Skeletal muscle tissue (tissue), 4 donors: ENCODE measurements around the gene RET. TPM values are rescaled to one million over a fixed set of nuclear protein-coding genes. Genes with fewer than 3 reads are reported as not detected.
A peak's percentile ranks its signal among the peaks of the same experiment; 100 is the strongest.
"Not testable (repeated sequence)": the region's sequence is repeated elsewhere in the genome, so short reads cannot be mapped to it uniquely, and the experiment has no call there.

Experiments
- H3K27ac ChIP-seq: one replicate; pipeline ENCODE4 v1.7.0; 2013; ENCODE audit warnings: mild to moderate bottlenecking, low read depth, low read length, inconsistent platforms
- H3K27me3 ChIP-seq, 3 donors: one replicate each; pipeline ENCODE4 v1.7.0; 2013; ENCODE audit warnings: low read length in 3 of 3; ENCODE audit not compliant: control insufficient read depth in 3 of 3, insufficient read depth in 3 of 3
- H3K36me3 ChIP-seq, 3 donors: one replicate each; pipeline ENCODE4 v1.7.0; 2013; ENCODE audit warnings: low read length in 3 of 3; ENCODE audit not compliant: control insufficient read depth in 3 of 3, insufficient read depth in 3 of 3
- H3K4me1 ChIP-seq, 3 donors: one replicate each; pipeline ENCODE4 v1.7.0; 2013; ENCODE audit warnings: low read length in 3 of 3, mild to moderate bottlenecking in 3 of 3; ENCODE audit not compliant: control insufficient read depth in 3 of 3, insufficient read depth in 3 of 3
- H3K4me3 ChIP-seq, 3 donors: one replicate each; pipeline ENCODE4 v1.7.0; 2013; ENCODE audit warnings: low read length in 3 of 3
- H3K9ac ChIP-seq, 3 donors: one replicate each; pipeline ENCODE4 v1.7.0; 2013; ENCODE audit warnings: low read length in 3 of 3, mild to moderate bottlenecking in 3 of 3, moderate library complexity in 2 of 3, low read depth in 1 of 3
- H3K9me3 ChIP-seq, 3 donors: one replicate each; pipeline ENCODE4 v1.7.0; 2013; ENCODE audit warnings: low read length in 3 of 3; ENCODE audit not compliant: control insufficient read depth in 3 of 3
- total RNA-seq: library from RNA; depleted of rRNA; stranded (reverse); fragments of >200 nt; gene quantifications from one replicate; pipeline ENCODE4 v1.2.3, GENCODE V29; 2014
- donor health status: Osteomylitis.

RET gene
- total RNA-seq, 1 donor from 2014 or later = 1.6 TPM

GRCh38 chr10:43136995-43137716 is 60.3 kb downstream of the RET start:
- no peaks in the 10 kb centered on the region for H3K27me3 ChIP-seq
- peak overlapping the region; percentile 85 to 94 (median 87) for H3K9ac ChIP-seq
- peaks cover 0 to 2% (median 0%) of the 10 kb centered on the region in 3 donors for H3K36me3 ChIP-seq
- H3K9me3 ChIP-seq = no peaks in the 10 kb centered on the region
- peak overlapping the region; percentile 94 for H3K27ac ChIP-seq
- H3K4me1 ChIP-seq = peaks cover 8 to 14% (median 13%) of the 10 kb centered on the region in 3 donors
- peak overlapping the region; percentile 90 to 94 (median 92) for H3K4me3 ChIP-seq

- Histone ChIP-seq H3K9me3 (no peaks in the 10 kb centered on the region), H3K9ac (peak overlapping the region; percentile 85 to 94 (median 87)), H3K27ac (peak overlapping the region; percentile 94), H3K4me3 (peak overlapping the region; percentile 90 to 94 (median 92)), H3K36me3 (peaks cover 0 to 2% (median 0%) of the 10 kb centered on the region in 3 donors), H3K27me3 (no peaks in the 10 kb centered on the region), H3K4me1 (peaks cover 8 to 14% (median 13%) of the 10 kb centered on the region in 3 donors)
These were observed 60.8 kb downstream of the RET start for GRCh38 chr10:43137717-43138020.

GRCh38 chr10:43138021-43138756 is 61.3 kb downstream of the RET start, which contains the start of gene CSGALNACT2:
Gene CSGALNACT2, plus strand, starts transcription at chr10:43138445. Its CDS starts 16,705 bp downstream, at chr10:43155150.
- Histone ChIP-seq H3K4me1 (peaks cover 8 to 14% (median 13%) of the 10 kb centered on the region in 3 donors), H3K27me3 (no peaks in the 10 kb centered on the region), H3K9me3 (no peaks in the 10 kb centered on the region)

GRCh38 chr10:43138757-43139241 is 61.9 kb downstream of the RET start:
- no peaks in the 10 kb centered on the region for H3K9me3 ChIP-seq
- H3K4me1 ChIP-seq = peaks cover 8 to 14% (median 13%) of the 10 kb centered on the region in 3 donors
- peak overlapping the region; percentile 79 to 87 (median 82) for H3K9ac ChIP-seq
- H3K4me3 ChIP-seq = peak overlapping the region; percentile 90 to 94 (median 92)
- no peaks in the 10 kb centered on the region for H3K27me3 ChIP-seq
- peak overlapping the region; percentile 94 for H3K27ac ChIP-seq
- H3K36me3 ChIP-seq = peaks cover 0 to 2% (median 0%) of the 10 kb centered on the region in 3 donors

More at GRCh38 chr10:43138021-43138756, 61.3 kb downstream of the RET start, which contains the start of gene CSGALNACT2:
- peak within 1 kb of the TSS; percentile 94 for H3K27ac ChIP-seq
- H3K9ac ChIP-seq = peak within 1 kb of the TSS; percentile 85 to 94 (median 87)
- H3K4me3 ChIP-seq = peak within 1 kb of the TSS; percentile 90 to 94 (median 92)
- H3K36me3 ChIP-seq = peaks cover 0 to 2% (median 0%) of the 10 kb centered on the region in 3 donors

DNA sequence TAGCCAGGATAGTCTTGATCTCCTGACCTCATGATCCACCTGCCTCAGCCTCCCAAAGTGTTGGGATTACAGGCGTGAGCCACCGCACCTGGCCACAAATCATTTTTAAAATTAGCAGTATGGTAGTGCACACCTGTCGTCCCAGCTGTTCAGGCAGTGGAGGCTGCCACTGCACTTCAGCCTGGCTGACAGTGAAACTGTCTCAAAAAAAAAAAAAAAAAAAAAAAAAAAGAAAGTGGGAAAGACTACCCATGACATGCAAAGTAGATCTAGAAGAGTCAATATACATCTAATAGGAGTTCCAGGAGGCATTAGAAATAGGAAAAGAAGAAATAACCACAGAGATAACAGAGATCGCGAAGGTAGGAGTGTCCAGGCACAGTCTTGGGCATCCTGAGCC is 64.6 kb downstream of the RET start:
- H3K36me3 ChIP-seq = peaks cover 0 to 2% (median 0%) of the 10 kb centered on the region in 3 donors
- peaks cover 8 to 14% (median 13%) of the 10 kb centered on the region in 3 donors for H3K4me1 ChIP-seq
- H3K27me3 ChIP-seq = no peaks in the 10 kb centered on the region
- no peak overlapping the region for H3K27ac ChIP-seq
- no peak overlapping the region for H3K4me3 ChIP-seq
- H3K9ac ChIP-seq = no peak overlapping the region
- no peaks in the 10 kb centered on the region for H3K9me3 ChIP-seq

- no peaks in the 10 kb centered on the region for H3K4me1 ChIP-seq
- H3K36me3 ChIP-seq = no peaks in the 10 kb centered on the region
- no peak overlapping the region for H3K9ac ChIP-seq
These were observed 68.4 kb downstream of the RET start for GRCh38 chr10:43145311-43145710.

GRCh38 chr10:43145936-43146335 is 69.1 kb downstream of the RET start:
- not testable (repeated sequence) for H3K27ac ChIP-seq, H3K9me3 ChIP-seq, H3K27me3 ChIP-seq, H3K4me3 ChIP-seq, H3K9ac ChIP-seq, H3K4me1 ChIP-seq, H3K36me3 ChIP-seq

More at GRCh38 chr10:43145311-43145710, 68.4 kb downstream of the RET start:
- no peak overlapping the region for H3K27ac ChIP-seq
- peaks cover 0 to 3% (median 2%) of the 10 kb centered on the region in 3 donors for H3K9me3 ChIP-seq
- H3K4me3 ChIP-seq = no peak overlapping the region
- no peaks in the 10 kb centered on the region for H3K27me3 ChIP-seq

DNA sequence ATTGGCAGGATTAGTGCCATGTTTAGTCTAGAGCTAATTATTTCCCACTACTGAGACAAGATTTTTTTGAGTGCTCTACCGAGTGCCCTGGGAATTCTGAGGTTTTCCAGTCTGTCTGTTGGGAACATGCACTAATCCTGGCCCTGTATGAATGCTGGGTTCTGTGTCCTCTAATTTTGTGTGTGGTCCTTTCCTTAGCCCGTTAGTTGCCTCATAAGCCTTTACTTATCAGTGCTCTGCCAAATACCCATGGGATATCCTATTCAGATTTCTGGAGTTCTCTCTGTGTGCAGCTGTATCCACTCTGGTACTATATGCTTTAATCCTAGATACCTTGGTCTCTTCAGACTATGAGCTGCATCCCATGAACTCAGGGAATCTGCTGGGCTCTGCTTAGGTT is 74.5 kb downstream of the RET start:
- no peak overlapping the region for H3K9ac ChIP-seq
- no peak overlapping the region for H3K4me3 ChIP-seq
- H3K27me3 ChIP-seq = no peaks in the 10 kb centered on the region
- no peaks in the 10 kb centered on the region for H3K36me3 ChIP-seq
- H3K4me1 ChIP-seq = peaks cover 0 to 6% (median 3%) of the 10 kb centered on the region in 3 donors
- H3K9me3 ChIP-seq = peaks cover 0 to 3% (median 2%) of the 10 kb centered on the region in 3 donors
- no peak overlapping the region for H3K27ac ChIP-seq

- no peaks in the 10 kb centered on the region for H3K9me3 ChIP-seq
- no peak overlapping the region for H3K27ac ChIP-seq
- H3K27me3 ChIP-seq = no peaks in the 10 kb centered on the region
- no peak overlapping the region for H3K9ac ChIP-seq
- H3K36me3 ChIP-seq = no peaks in the 10 kb centered on the region
- H3K4me1 ChIP-seq = peaks cover 0 to 11% (median 6%) of the 10 kb centered on the region in 3 donors
- H3K4me3 ChIP-seq = no peak overlapping the region
These were observed 77.0 kb downstream of the RET start for GRCh38 chr10:43153901-43154300.
